Left colon (tissue), 2 donors: ENCODE measurements around the gene KBTBD2. TPM values are rescaled to one million over a fixed set of nuclear protein-coding genes. Genes with fewer than 3 reads are reported as not detected.
A peak's percentile ranks its signal among the peaks of the same experiment; 100 is the strongest.
"Not testable (repeated sequence)": the region's sequence is repeated elsewhere in the genome, so short reads cannot be mapped to it uniquely, and the experiment has no call there.

Experiments
- ATAC-seq: fragments of 200-7000 bp; cut with Tn5 transposase; one replicate; pipeline ENCODE4 v1.9.1; 2020; ENCODE audit warnings: mild to moderate bottlenecking, moderate library complexity
- DNase-seq, 2 donors: peaks; one replicate each; pipeline ENCODE4 v3.0.0-alpha.2; 2020
- intact Hi-C, 2 donors: fragments of 100-400 bp; cut with DNase I in 1 of 2; cut with micrococcal nuclease in 1 of 2; formaldehyde crosslinking; loops; one replicate each; pipeline versions ENCODE4 v1.11.2 to v1.14.0; 2022; cut with DNase I, micrococcal nuclease
- total RNA-seq, 2 donors: library from RNA; stranded (reverse); fragmentation: NEBNext Ultra II Directional; extraction: Animal tissue kit (Norgen Biotek cat#: 25700); gene quantifications; one replicate each; pipeline ENCODE4 v1.2.1, GENCODE V29; 2021
- donor health status: DM: no; HTN: no; CAD: no.
- donor health status: DM: yes; HTN: yes; CAD: no.

KBTBD2 gene
- total RNA-seq, 2 donors from 2014 or later, result 22.2 to 25.7 TPM

- intact Hi-C loops, result no loop called here
- DNase-seq, result no peak
- ATAC-seq, result no peak
Measured at GRCh38 chr7:32865448-32866030, 26.0 kb downstream of the KBTBD2 start.

- intact Hi-C loops, DNase-seq, ATAC-seq: not testable (repeated sequence)
Measured at GRCh38 chr7:32863872-32864271, 27.7 kb downstream of the KBTBD2 start.

- intact Hi-C loops, result no loop called here
- ATAC-seq (no peak), DNase-seq (no peak)
Measured at GRCh38 chr7:32860090-32860489, 31.5 kb downstream of the KBTBD2 start.

GRCh38 chr7:32858648-32859047 is 32.9 kb downstream of the KBTBD2 start:
- ATAC-seq, result no peak
- DNase-seq, result no peak
- intact Hi-C loops, result no loop called here

GRCh38 chr7:32857063-32857462 is 34.5 kb downstream of the KBTBD2 start:
- intact Hi-C loops, DNase-seq, ATAC-seq: not testable (repeated sequence)

- ATAC-seq, intact Hi-C loops, DNase-seq: not testable (repeated sequence)
Measured at GRCh38 chr7:32855837-32856775, 35.5 kb downstream of the KBTBD2 start.

GRCh38 chr7:32850654-32851053 is 40.9 kb downstream of the KBTBD2 start:
- intact Hi-C loops, DNase-seq, ATAC-seq: not testable (repeated sequence)

- intact Hi-C loops, ATAC-seq, DNase-seq: not testable (repeated sequence)
Measured at GRCh38 chr7:32848655-32849054, 42.9 kb downstream of the KBTBD2 start.

GRCh38 chr7:32846630-32847225 is 44.8 kb downstream of the KBTBD2 start:
- DNase-seq, result peak; percentile 82 to 93
- ATAC-seq, result peak; percentile 95
- intact Hi-C loops, result no loop called here

GRCh38 chr7:32844748-32845147 is 46.8 kb downstream of the KBTBD2 start:
- intact Hi-C loops, DNase-seq, ATAC-seq: not testable (repeated sequence)

- DNase-seq, ATAC-seq, intact Hi-C loops: not testable (repeated sequence)
Measured at GRCh38 chr7:32843763-32844162, 47.8 kb downstream of the KBTBD2 start.

- ATAC-seq, intact Hi-C loops, DNase-seq: not testable (repeated sequence)
Measured at GRCh38 chr7:32839846-32840245, 51.7 kb downstream of the KBTBD2 start.

GRCh38 chr7:32828996-32829752 is 62.4 kb downstream of the KBTBD2 start:
- intact Hi-C loops, ATAC-seq, DNase-seq: not testable (repeated sequence)

Other genes starting within 250 kb of the KBTBD2 start
- gene FKBP9, start 65.7 kb upstream of the KBTBD2 start, total RNA-seq, result 100 to 1,000 TPM in 1 of 2 donors, 10 to 100 TPM in 1; 89.5 to 136 TPM
- 10 to 100 TPM; 85.0 to 98.5 TPM for gene NT5C3A, start 171.0 kb upstream of the KBTBD2 start, total RNA-seq
- 1 to 10 TPM; 9.5 to 9.9 TPM for gene RP9, start 217.6 kb upstream of the KBTBD2 start, total RNA-seq
- 10 to 100 TPM in 1 of 2 donors, 1 to 10 TPM in 1; 7.9 to 11.0 TPM for gene BBS9, start 237.8 kb upstream of the KBTBD2 start, total RNA-seq